ENCODE data around the gene COX4I1.

DNA sequence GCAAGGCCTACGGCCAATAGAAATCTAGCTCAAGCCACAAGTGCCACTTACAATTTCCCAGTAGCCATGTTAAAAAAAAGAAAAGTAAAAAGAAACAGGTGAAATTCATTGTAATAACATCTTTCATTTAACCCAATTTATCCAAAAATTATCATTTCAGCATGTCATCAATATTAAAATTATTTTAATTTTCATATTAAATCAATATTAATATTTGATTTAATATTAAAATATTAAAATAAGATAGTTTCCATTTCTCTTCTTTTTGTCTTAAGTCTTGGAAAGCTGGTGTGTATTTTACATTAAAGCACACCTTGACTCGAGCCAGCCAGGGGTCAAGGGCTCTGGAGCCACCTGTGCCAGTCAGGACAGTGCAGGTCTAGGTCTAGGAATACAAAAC is 35.9 kb upstream of the COX4I1 start:
- TF ChIP-seq, protein P1, sequence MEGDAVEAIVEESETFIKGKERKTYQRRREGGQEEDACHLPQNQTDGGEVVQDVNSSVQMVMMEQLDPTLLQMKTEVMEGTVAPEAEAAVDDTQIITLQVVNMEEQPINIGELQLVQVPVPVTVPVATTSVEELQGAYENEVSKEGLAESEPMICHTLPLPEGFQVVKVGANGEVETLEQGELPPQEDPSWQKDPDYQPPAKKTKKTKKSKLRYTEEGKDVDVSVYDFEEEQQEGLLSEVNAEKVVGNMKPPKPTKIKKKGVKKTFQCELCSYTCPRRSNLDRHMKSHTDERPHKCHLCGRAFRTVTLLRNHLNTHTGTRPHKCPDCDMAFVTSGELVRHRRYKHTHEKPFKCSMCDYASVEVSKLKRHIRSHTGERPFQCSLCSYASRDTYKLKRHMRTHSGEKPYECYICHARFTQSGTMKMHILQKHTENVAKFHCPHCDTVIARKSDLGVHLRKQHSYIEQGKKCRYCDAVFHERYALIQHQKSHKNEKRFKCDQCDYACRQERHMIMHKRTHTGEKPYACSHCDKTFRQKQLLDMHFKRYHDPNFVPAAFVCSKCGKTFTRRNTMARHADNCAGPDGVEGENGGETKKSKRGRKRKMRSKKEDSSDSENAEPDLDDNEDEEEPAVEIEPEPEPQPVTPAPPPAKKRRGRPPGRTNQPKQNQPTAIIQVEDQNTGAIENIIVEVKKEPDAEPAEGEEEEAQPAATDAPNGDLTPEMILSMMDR (IDR thresholded peaks at IDR 0.05) = no peak
- no peak for TF ChIP-seq EZH2 (IDR thresholded peaks at IDR 0.05)
- no peak for TF ChIP-seq EZH2phosphoT487 (IDR thresholded peaks at IDR 0.05)
